Caco-2 (cell line): ENCODE data around the gene BSPRY. TPM values are rescaled to one million over a fixed set of nuclear protein-coding genes. Genes with fewer than 3 reads are reported as not detected.
A peak's percentile ranks its signal among the peaks of the same experiment; 100 is the strongest.

Experiments
- BruUV-seq: library from RNA; stranded (reverse); fragments of 400-500 nt; replicated peaks from 2 replicates; lab custom pipeline; 2021; lab: Mats Ljungman, UMichigan
- CTCF ChIA-PET: fragments of 300-600 bp; sonication (Branson Sonifier 250); formaldehyde crosslinking; loops from one replicate; lab custom pipeline; 2022; ENCODE audit warnings: antibody characterized with exemption; lab: Charles Lee
- POLR2A ChIA-PET: fragments of 300-600 bp; sonication (Branson Sonifier 250); formaldehyde crosslinking; loops from one replicate; lab custom pipeline; 2022; ENCODE audit warnings: antibody characterized with exemption; lab: Charles Lee
- DNase-seq, 2 experiments: peaks; one replicate each; pipeline versions ENCODE4 v3.0.0 to v3.0.0-alpha.2; 2020 to 2022
- H3K27me3 ChIP-seq: replicated peaks from 2 replicates; pipeline ENCODE4 v1.6.0; 2011; ENCODE audit warnings: low read length; ENCODE audit not compliant: control insufficient read depth, insufficient read depth
- H3K36me3 ChIP-seq: 2 replicates; pipeline ENCODE4 v1.5.1; 2011; ENCODE audit warnings: low read length; ENCODE audit not compliant: control insufficient read depth, insufficient read depth
- H3K4me1 ChIP-seq: fragments of 250-450 bp; sonication (Bioruptor Pico); 2 replicates; pipeline ENCODE4 v1.5.1; 2020; ENCODE audit warnings: mild to moderate bottlenecking
- H3K4me3 ChIP-seq: 2 replicates; pipeline ENCODE4 v1.5.1; 2011; ENCODE audit warnings: low read depth, mild to moderate bottlenecking, control low read depth, low read length
- H3K9me3 ChIP-seq: fragments of 250-450 bp; sonication (Bioruptor Pico); 2 replicates; pipeline ENCODE4 v1.5.1; 2020; ENCODE audit warnings: mild to moderate bottlenecking, moderate library complexity
- H3K27ac Mint-ChIP-seq: one replicate; pipeline ENCODE4 v1.8.0; 2022; ENCODE audit warnings: mixed read lengths; ENCODE audit not compliant: unreplicated experiment
- H3K27me3 Mint-ChIP-seq: one replicate; pipeline ENCODE4 v1.8.0; 2022; ENCODE audit warnings: mixed read lengths; ENCODE audit not compliant: insufficient read depth, unreplicated experiment
- H3K36me3 Mint-ChIP-seq: one replicate; pipeline ENCODE4 v1.8.0; 2022; ENCODE audit warnings: mild to moderate bottlenecking, mixed read lengths; ENCODE audit not compliant: insufficient read depth, unreplicated experiment
- H3K4me1 Mint-ChIP-seq: one replicate; pipeline ENCODE4 v1.8.0; 2022; ENCODE audit warnings: low read depth, mixed read lengths; ENCODE audit not compliant: unreplicated experiment
- H3K4me3 Mint-ChIP-seq: one replicate; pipeline ENCODE4 v1.8.0; 2022; ENCODE audit warnings: mild to moderate bottlenecking, moderate library complexity, mixed read lengths; ENCODE audit not compliant: unreplicated experiment
- H3K9me3 Mint-ChIP-seq: one replicate; pipeline ENCODE4 v1.8.0; 2022; ENCODE audit warnings: mixed read lengths; ENCODE audit not compliant: unreplicated experiment
- CTCF ChIP-seq, 2 experiments: fragments of 200-600 bp in 1 of 2; IDR thresholded peaks; 1 replicate in 1 of 2; 2 replicates in 1 of 2; pipeline versions ENCODE4 v1.5.1 to v1.8.0; 2011 to 2022; ENCODE audit warnings: antibody characterized with exemption in 1 of 2, control low read depth in 1 of 2, inconsistent platforms in 1 of 2, low read depth in 1 of 2, low read length in 1 of 2, mild to moderate bottlenecking in 1 of 2, moderate library complexity in 1 of 2; ENCODE audit not compliant: insufficient read depth in 1 of 2, severe bottlenecking in 1 of 2, unreplicated experiment in 1 of 2
- intact Hi-C: fragments of 100-400 bp; cut with micrococcal nuclease; formaldehyde crosslinking; loops from one replicate; pipeline ENCODE4 v1.10.0; 2022; ENCODE audit not compliant: unreplicated experiment
- total RNA-seq: library from RNA; stranded (reverse); gene quantifications from 2 replicates; pipeline ENCODE4 v1.2.3, GENCODE V29; 2022

Gene BSPRY
- total RNA-seq, 1 experiment from 2014 or later = 14.7 TPM

GRCh38 chr9:113388833-113389232, 39.5 kb downstream of the BSPRY start:
- Mint-ChIP-seq H3K9me3 (peaks cover 11% of the 10 kb centered on the region), H3K27me3 (no peaks in the 10 kb centered on the region), H3K4me1 (peaks cover 33% of the 10 kb centered on the region), H3K27ac (peak overlapping the region; percentile 77), H3K4me3 (no peak overlapping the region), H3K36me3 (peaks cover 55% of the 10 kb centered on the region)
- no peak overlapping the region for H3K4me3 ChIP-seq
- peaks cover 30% of the 10 kb centered on the region for H3K4me1 ChIP-seq
- intact Hi-C loops = no loop called here
- H3K36me3 ChIP-seq = 0 out of 2 replicates have a peak, but pooled peaks cover 4% of the 10 kb centered on the region
- CTCF ChIA-PET = interaction anchor here (1.3 kb wide), 1 partner anchor 12 kb away, joined by 4 read pairs; the partner anchor contains the start of gene ALAD
- H3K27me3 ChIP-seq = no peaks in the 10 kb centered on the region
- no peak for DNase-seq
- BruUV-seq = no TSS peak
- POLR2A ChIA-PET = no interaction called here
- no peak for TF ChIP-seq CTCF (IDR thresholded peaks at IDR 0.05; ENCODE audit: insufficient read depth in 1 of 2, low read depth in 1 of 2, low read length in 1 of 2, severe bottlenecking in 1 of 2, unreplicated experiment in 1 of 2)
- no peaks in the 10 kb centered on the region for H3K9me3 ChIP-seq

GRCh38 chr9:113389451-113389850, 40.1 kb downstream of the BSPRY start:
- Histone ChIP-seq H3K4me3 (no peak overlapping the region), H3K9me3 (no peaks in the 10 kb centered on the region), H3K36me3 (0 out of 2 replicates have a peak, but pooled peaks cover 4% of the 10 kb centered on the region), H3K27me3 (no peaks in the 10 kb centered on the region), H3K4me1 (peaks cover 28% of the 10 kb centered on the region)
- BruUV-seq = no TSS peak
- intact Hi-C loops = no loop called here
- peak in 1 of 2 experiments; percentile 25 for DNase-seq
- no peak overlapping the region for H3K4me3 Mint-ChIP-seq
- TF ChIP-seq CTCF (IDR thresholded peaks at IDR 0.05; ENCODE audit: insufficient read depth in 1 of 2, low read depth in 1 of 2, low read length in 1 of 2, severe bottlenecking in 1 of 2, unreplicated experiment in 1 of 2) = no peak
- no peak overlapping the region for H3K27ac Mint-ChIP-seq
- H3K27me3 Mint-ChIP-seq = no peaks in the 10 kb centered on the region
- CTCF ChIA-PET = interaction anchor here (1.3 kb wide), 1 partner anchor 12 kb away, joined by 4 read pairs; the partner anchor contains the start of gene ALAD
- peaks cover 32% of the 10 kb centered on the region for H3K4me1 Mint-ChIP-seq
- H3K9me3 Mint-ChIP-seq = peaks cover 11% of the 10 kb centered on the region
- POLR2A ChIA-PET = no interaction called here
- H3K36me3 Mint-ChIP-seq = peaks cover 58% of the 10 kb centered on the region

GRCh38 chr9:113390192-113390960, 41.0 kb downstream of the BSPRY start:
- ChIA-PET POLR2A (no interaction called here), CTCF (interaction anchor here (1.3 kb wide), 1 partner anchor 11 kb away, joined by 4 read pairs; the partner anchor contains the start of gene ALAD)
- Mint-ChIP-seq H3K36me3 (peaks cover 56% of the 10 kb centered on the region), H3K4me1 (peaks cover 27% of the 10 kb centered on the region), H3K4me3 (no peak overlapping the region), H3K27ac (no peak overlapping the region), H3K27me3 (no peaks in the 10 kb centered on the region), H3K9me3 (peaks cover 11% of the 10 kb centered on the region)
- Histone ChIP-seq H3K4me3 (no peak overlapping the region), H3K27me3 (no peaks in the 10 kb centered on the region), H3K36me3 (0 out of 2 replicates have a peak, but pooled peaks cover 4% of the 10 kb centered on the region), H3K9me3 (no peaks in the 10 kb centered on the region), H3K4me1 (peaks cover 28% of the 10 kb centered on the region)
- DNase-seq = no peak
- BruUV-seq = no TSS peak
- no peak for TF ChIP-seq CTCF (IDR thresholded peaks at IDR 0.05; ENCODE audit: insufficient read depth in 1 of 2, low read depth in 1 of 2, low read length in 1 of 2, severe bottlenecking in 1 of 2, unreplicated experiment in 1 of 2)
- intact Hi-C loops = no loop called here
